ENCODE data around the gene MNDA.

DNA sequence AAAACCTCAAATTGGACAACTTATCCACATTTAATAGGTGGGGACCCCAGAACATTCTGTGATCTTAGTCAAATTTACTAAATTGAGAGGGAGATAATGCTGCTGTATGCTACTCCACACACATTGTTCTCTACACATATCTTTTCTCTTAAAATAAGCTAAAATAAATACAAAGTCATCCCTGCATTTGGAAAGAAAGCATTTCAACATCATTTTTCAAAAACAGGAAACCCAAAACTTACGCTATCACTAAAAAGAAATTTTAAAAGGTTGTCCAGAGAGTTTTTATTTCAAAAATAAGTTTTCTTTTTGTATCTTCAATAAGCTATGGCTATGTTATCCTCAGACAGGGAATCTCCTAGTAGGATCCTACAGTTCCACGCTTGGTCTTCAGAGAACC, 30.6 kb upstream of the MNDA start:
- TF ChIP-seq, protein P1, sequence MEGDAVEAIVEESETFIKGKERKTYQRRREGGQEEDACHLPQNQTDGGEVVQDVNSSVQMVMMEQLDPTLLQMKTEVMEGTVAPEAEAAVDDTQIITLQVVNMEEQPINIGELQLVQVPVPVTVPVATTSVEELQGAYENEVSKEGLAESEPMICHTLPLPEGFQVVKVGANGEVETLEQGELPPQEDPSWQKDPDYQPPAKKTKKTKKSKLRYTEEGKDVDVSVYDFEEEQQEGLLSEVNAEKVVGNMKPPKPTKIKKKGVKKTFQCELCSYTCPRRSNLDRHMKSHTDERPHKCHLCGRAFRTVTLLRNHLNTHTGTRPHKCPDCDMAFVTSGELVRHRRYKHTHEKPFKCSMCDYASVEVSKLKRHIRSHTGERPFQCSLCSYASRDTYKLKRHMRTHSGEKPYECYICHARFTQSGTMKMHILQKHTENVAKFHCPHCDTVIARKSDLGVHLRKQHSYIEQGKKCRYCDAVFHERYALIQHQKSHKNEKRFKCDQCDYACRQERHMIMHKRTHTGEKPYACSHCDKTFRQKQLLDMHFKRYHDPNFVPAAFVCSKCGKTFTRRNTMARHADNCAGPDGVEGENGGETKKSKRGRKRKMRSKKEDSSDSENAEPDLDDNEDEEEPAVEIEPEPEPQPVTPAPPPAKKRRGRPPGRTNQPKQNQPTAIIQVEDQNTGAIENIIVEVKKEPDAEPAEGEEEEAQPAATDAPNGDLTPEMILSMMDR (IDR thresholded peaks at IDR 0.05), result no peak
- TF ChIP-seq POLR2A (IDR thresholded peaks at IDR 0.05), result no peak
